Measurements from ENCODE around the gene TGDS.

DNA sequence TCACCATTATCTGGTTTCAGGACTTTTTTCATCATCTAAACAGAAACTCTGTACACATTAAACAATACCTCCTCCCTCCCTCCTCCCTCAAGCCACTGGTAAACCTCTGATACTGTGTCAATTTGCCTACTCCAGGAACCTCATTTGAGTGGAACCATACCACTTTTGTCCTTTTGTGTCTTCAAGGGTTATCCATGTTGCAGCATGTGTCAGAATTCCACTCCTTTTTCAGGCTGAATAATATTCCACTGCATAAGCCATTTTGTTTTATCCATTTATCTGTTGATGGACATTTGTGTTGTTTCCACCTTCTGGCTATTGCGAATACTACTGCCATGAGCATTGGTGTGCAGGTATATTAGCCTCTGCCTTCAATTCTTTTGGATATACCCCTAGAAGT is 27.5 kb downstream of the TGDS start:
- TF ChIP-seq, protein P1, sequence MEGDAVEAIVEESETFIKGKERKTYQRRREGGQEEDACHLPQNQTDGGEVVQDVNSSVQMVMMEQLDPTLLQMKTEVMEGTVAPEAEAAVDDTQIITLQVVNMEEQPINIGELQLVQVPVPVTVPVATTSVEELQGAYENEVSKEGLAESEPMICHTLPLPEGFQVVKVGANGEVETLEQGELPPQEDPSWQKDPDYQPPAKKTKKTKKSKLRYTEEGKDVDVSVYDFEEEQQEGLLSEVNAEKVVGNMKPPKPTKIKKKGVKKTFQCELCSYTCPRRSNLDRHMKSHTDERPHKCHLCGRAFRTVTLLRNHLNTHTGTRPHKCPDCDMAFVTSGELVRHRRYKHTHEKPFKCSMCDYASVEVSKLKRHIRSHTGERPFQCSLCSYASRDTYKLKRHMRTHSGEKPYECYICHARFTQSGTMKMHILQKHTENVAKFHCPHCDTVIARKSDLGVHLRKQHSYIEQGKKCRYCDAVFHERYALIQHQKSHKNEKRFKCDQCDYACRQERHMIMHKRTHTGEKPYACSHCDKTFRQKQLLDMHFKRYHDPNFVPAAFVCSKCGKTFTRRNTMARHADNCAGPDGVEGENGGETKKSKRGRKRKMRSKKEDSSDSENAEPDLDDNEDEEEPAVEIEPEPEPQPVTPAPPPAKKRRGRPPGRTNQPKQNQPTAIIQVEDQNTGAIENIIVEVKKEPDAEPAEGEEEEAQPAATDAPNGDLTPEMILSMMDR (conservative IDR thresholded peaks at IDR 0.05), result no peak
- no peak for TF ChIP-seq ZFX (IDR thresholded peaks at IDR 0.05)

Measured in C4-2B (cell line).